Nephron (organoid): Measurements from ENCODE around the gene KATNAL1.
A peak's percentile ranks its signal among the peaks of the same experiment; 100 is the strongest.

Source experiments
- H3K27ac Mint-ChIP-seq, 3 experiments: 2 replicates each; pipeline ENCODE4 v1.8.0; 2020; ENCODE audit warnings: mixed read lengths in 3 of 3, mild to moderate bottlenecking in 2 of 3, moderate library complexity in 1 of 3
- H3K27me3 Mint-ChIP-seq: 2 replicates; pipeline ENCODE4 v1.8.0; 2021; ENCODE audit warnings: low read depth, mild to moderate bottlenecking, moderate library complexity, mixed read lengths
- H3K36me3 Mint-ChIP-seq: 2 replicates; pipeline ENCODE4 v1.8.0; 2020; ENCODE audit warnings: low read depth, mixed read lengths
- H3K4me1 Mint-ChIP-seq: 2 replicates; pipeline ENCODE4 v1.8.0; 2020; ENCODE audit warnings: mixed read lengths
- H3K4me3 Mint-ChIP-seq, 3 experiments: 2 replicates each; pipeline ENCODE4 v1.8.0; 2020; ENCODE audit warnings: mild to moderate bottlenecking in 3 of 3, mixed read lengths in 3 of 3, moderate library complexity in 2 of 3
- H3K9me3 Mint-ChIP-seq: 2 replicates; pipeline ENCODE4 v1.8.0; 2020; ENCODE audit warnings: mixed read lengths
- TF ChIP-seq, protein P1 (sequence below), 3 experiments: fragments of 200-600 bp; sonication (generic); IDR thresholded peaks; one replicate each; pipeline ENCODE4 v1.5.0; 2021; ENCODE audit warnings: antibody characterized with exemption in 3 of 3; ENCODE audit not compliant: unreplicated experiment in 3 of 3

The KATNAL1 gene

DNA sequence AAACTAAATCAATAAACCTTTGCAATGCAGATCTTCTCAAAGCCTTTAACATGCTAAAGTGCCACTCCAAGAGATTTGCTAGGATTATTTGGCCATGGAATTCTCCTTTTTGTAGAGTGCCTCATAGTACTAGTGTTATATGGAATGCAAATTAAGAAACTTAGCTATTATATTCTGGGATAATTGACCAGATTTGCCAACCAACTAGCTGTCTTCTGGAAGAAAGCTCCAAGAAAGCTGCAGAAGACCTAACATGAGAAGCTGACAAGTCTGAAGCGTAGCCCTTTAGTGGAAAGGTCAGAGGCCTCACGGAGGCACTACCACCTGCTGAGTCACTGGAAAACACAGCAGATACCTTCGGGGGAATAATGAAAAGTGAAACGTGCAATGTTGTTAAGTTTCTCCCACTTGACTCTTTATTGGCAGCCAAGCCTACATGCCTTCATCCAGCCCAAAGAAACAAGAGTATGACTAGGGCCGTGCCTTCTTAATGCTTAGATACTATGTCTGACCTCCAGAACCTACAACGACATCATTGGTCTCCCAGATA is 29.8 kb upstream of the KATNAL1 start:
- TF ChIP-seq, protein P1, sequence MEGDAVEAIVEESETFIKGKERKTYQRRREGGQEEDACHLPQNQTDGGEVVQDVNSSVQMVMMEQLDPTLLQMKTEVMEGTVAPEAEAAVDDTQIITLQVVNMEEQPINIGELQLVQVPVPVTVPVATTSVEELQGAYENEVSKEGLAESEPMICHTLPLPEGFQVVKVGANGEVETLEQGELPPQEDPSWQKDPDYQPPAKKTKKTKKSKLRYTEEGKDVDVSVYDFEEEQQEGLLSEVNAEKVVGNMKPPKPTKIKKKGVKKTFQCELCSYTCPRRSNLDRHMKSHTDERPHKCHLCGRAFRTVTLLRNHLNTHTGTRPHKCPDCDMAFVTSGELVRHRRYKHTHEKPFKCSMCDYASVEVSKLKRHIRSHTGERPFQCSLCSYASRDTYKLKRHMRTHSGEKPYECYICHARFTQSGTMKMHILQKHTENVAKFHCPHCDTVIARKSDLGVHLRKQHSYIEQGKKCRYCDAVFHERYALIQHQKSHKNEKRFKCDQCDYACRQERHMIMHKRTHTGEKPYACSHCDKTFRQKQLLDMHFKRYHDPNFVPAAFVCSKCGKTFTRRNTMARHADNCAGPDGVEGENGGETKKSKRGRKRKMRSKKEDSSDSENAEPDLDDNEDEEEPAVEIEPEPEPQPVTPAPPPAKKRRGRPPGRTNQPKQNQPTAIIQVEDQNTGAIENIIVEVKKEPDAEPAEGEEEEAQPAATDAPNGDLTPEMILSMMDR (IDR thresholded peaks at IDR 0.05; ENCODE audit: unreplicated experiment in 3 of 3) = no peak
- peaks cover 64% of the 10 kb centered on the region for H3K4me1 Mint-ChIP-seq
- H3K9me3 Mint-ChIP-seq = no peaks in the 10 kb centered on the region
- peaks cover 4% of the 10 kb centered on the region for H3K27me3 Mint-ChIP-seq
- H3K36me3 Mint-ChIP-seq = no peaks in the 10 kb centered on the region
- H3K4me3 Mint-ChIP-seq = no peak overlapping the region
- peak overlapping the region in 1 of 3 experiments; percentile 96 for H3K27ac Mint-ChIP-seq

DNA sequence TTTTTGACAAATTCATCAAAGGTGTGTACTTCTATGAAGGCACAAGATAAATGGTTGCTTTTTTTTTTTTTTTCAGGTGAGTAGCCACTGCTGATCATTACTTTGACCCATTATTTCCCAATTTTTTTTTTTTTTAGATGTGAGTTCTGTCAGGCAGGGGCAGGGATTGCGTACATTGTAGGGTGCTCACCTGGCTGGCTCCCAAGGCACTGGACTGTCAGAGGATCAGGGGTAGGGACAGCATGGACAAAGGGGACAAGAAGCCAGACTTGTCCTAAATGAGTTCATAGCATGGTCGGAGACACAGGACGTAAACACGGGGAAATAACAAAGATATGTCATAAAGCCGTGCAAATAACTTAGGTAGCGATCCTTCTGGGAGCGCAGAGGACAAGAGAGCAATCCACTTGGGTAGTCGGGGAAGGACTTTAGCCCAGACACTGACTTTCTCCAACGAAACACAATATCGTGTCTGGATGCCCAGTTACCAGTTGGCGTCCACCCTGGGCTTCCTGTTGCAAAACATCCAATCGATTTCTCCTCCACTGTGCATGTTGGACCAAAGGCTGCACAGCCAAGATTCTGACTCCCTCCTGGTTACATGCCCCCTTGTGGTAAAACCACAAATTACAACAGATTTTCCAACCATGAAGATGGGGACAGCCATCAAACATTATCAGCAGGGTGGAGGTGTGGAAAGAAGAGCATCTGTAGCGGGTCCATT is 27.5 kb upstream of the KATNAL1 start:
- no peaks in the 10 kb centered on the region for H3K9me3 Mint-ChIP-seq
- TF ChIP-seq, protein P1 (IDR thresholded peaks at IDR 0.05; ENCODE audit: unreplicated experiment in 3 of 3) = no peak

DNA sequence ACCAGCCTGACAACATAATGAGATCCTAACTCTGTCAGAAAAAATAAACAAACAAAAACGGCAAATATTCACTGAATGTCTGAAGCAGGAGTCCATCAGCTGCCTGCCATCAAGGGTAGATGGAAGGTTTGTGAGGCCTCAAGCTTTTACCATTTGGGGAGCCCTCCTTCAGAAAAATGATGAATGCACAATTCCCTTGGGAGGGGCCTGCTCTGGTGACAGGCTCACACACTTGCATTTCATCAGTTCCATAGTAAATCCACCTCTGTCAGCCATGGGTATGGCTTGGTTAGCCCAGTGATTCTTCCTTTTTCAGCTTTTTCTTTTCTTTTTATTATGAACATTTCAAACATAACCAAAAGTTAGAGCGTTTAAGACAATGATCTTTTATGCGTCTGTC is 26.3 kb upstream of the KATNAL1 start:
- TF ChIP-seq, protein P1 (IDR thresholded peaks at IDR 0.05; ENCODE audit: unreplicated experiment in 3 of 3) = no peak
- H3K36me3 Mint-ChIP-seq = no peaks in the 10 kb centered on the region
- peaks cover 52% of the 10 kb centered on the region for H3K4me1 Mint-ChIP-seq
- no peak overlapping the region for H3K27ac Mint-ChIP-seq
- H3K9me3 Mint-ChIP-seq = no peaks in the 10 kb centered on the region
- peaks cover 4% of the 10 kb centered on the region for H3K27me3 Mint-ChIP-seq
- no peak overlapping the region for H3K4me3 Mint-ChIP-seq

More for the DNA sequence above, 27.5 kb upstream of the KATNAL1 start:
- Mint-ChIP-seq H3K27ac (peak overlapping the region in 1 of 3 experiments; percentile 42), H3K27me3 (peaks cover 4% of the 10 kb centered on the region), H3K4me3 (no peak overlapping the region), H3K36me3 (no peaks in the 10 kb centered on the region), H3K4me1 (peaks cover 58% of the 10 kb centered on the region)

DNA sequence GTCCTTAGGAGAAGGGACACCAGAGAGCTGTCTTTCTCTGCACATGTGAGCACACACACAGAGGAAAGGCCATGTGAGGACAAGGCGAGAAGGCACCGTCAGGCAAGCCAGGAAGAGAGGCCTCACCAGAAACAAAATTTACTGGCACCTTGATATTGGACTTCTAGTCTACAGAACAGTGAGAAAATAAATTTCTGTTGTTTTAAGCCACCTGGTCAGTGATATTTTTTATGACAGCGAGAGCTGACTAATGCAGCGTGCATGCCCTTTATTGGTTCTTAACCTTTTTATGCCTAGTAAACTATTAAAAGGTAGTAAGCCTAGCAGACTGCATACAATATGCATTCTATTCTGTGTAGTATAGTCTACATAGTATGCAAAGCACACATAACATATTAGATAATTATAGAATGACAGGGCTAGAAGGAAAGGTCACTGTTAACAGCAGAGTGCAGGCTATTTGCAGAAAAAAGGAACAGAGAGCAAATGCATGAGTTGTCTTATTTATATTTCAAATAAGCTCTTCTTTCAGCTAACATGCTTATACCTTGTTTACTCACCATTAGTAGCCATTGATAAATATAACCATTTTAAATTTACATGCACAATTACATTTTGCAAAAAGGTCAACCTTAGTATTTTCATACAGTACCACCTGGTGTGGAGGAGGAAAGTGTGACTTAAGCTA is 25.2 kb upstream of the KATNAL1 start:
- Mint-ChIP-seq H3K9me3 (no peaks in the 10 kb centered on the region), H3K4me1 (peaks cover 42% of the 10 kb centered on the region), H3K27me3 (peaks cover 4% of the 10 kb centered on the region), H3K27ac (peak overlapping the region in 1 of 3 experiments; percentile 86), H3K4me3 (no peak overlapping the region), H3K36me3 (no peaks in the 10 kb centered on the region)
- TF ChIP-seq, protein P1 (IDR thresholded peaks at IDR 0.05; ENCODE audit: unreplicated experiment in 3 of 3) = no peak

DNA sequence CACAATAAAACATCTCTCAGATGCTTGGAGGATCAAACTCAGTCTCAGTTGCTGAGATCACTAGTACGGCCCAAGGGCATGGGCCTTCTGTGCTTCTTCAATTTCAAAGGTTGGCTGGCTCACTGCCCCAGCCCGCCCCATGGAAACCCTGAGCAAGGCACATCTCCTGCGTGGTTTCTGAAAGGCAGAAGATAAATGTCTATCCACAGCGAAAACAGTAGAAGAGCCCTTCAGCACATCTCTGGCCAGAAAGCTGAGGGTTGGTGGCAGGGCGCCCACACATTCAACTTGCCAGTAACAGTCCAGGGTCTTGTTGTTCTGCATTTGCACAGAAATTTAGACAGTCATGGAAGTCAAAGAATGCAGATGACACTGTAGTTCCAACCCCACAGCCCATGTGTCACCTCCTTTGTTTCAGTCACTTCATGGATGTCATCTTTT is 24.0 kb upstream of the KATNAL1 start:
- Mint-ChIP-seq H3K4me3 (no peak overlapping the region), H3K36me3 (no peaks in the 10 kb centered on the region), H3K9me3 (no peaks in the 10 kb centered on the region), H3K4me1 (peaks cover 35% of the 10 kb centered on the region), H3K27ac (peak overlapping the region in 2 of 3 experiments; percentile 14 to 86), H3K27me3 (peaks cover under 1% of the 10 kb centered on the region)
- TF ChIP-seq, protein P1 (IDR thresholded peaks at IDR 0.05; ENCODE audit: unreplicated experiment in 3 of 3) = no peak
